Measurements from ENCODE around the gene MSANTD1.

MSANTD1 gene

DNA sequence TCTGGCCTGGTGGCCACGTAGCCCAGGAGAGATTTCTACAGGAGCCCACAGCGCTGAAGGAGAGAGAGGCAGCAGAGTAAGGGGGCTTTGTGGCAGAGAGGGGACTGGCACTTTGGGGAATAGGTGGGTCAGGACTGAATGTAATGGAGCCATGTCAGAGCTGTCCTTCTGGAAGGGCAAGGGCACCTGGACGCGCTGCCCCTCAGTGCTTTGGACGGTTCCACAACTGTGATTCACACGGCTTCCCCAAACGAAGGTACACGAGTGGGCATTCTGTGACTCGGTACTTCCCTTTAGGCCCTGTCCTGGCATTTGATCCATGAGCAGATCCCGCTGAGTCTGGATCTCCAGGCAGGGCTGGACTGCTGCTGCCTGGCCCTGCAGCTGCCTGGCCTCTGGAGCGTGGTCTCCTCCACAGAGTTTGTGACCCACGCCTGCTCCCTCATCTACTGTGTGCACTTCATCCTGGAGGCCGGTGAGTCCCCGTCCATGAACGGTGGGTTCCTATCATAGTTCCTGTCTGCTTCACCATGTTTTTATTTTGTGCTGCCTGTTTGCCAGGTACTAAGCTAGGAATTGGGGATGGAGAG, 35.2 kb upstream of the MSANTD1 start:
- no peaks in the 10 kb centered on the region for H3F3A ChIP-seq (ENCODE audit: insufficient read depth, low read length)
- no peaks in the 10 kb centered on the region for H3K9me3 ChIP-seq (ENCODE audit: low read length)
- H2AFZ ChIP-seq (ENCODE audit: low read length), result no peak overlapping the region
- H3K4me3 ChIP-seq (ENCODE audit: low read depth, low read length, poor library complexity, severe bottlenecking), result no peak overlapping the region
- no peak overlapping the region for H3K4me2 ChIP-seq (ENCODE audit: low read length)
- H3K9ac ChIP-seq (ENCODE audit: low read length), result no peak overlapping the region
- H3K79me2 ChIP-seq (ENCODE audit: insufficient read depth, low read length), result no peaks in the 10 kb centered on the region
- TF ChIP-seq, protein P1, sequence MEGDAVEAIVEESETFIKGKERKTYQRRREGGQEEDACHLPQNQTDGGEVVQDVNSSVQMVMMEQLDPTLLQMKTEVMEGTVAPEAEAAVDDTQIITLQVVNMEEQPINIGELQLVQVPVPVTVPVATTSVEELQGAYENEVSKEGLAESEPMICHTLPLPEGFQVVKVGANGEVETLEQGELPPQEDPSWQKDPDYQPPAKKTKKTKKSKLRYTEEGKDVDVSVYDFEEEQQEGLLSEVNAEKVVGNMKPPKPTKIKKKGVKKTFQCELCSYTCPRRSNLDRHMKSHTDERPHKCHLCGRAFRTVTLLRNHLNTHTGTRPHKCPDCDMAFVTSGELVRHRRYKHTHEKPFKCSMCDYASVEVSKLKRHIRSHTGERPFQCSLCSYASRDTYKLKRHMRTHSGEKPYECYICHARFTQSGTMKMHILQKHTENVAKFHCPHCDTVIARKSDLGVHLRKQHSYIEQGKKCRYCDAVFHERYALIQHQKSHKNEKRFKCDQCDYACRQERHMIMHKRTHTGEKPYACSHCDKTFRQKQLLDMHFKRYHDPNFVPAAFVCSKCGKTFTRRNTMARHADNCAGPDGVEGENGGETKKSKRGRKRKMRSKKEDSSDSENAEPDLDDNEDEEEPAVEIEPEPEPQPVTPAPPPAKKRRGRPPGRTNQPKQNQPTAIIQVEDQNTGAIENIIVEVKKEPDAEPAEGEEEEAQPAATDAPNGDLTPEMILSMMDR (IDR thresholded peaks at IDR 0.05; ENCODE audit: low read length), result no peak
- peaks cover 29% of the 10 kb centered on the region for H3K36me3 ChIP-seq (ENCODE audit: insufficient read depth, low read length)
- no peaks in the 10 kb centered on the region for H3K4me1 ChIP-seq (ENCODE audit: insufficient read depth, low read length, severe bottlenecking)
- no peak overlapping the region for H3K27ac ChIP-seq (ENCODE audit: low read depth, low read length, poor library complexity, severe bottlenecking)
- H3K9me2 ChIP-seq (ENCODE audit: low read depth, low read length), result no peaks in the 10 kb centered on the region
- H4K20me1 ChIP-seq (ENCODE audit: insufficient read depth, low read length), result no peaks in the 10 kb centered on the region
- no peaks in the 10 kb centered on the region for H3K27me3 ChIP-seq (ENCODE audit: insufficient read depth, low read length)

DNA sequence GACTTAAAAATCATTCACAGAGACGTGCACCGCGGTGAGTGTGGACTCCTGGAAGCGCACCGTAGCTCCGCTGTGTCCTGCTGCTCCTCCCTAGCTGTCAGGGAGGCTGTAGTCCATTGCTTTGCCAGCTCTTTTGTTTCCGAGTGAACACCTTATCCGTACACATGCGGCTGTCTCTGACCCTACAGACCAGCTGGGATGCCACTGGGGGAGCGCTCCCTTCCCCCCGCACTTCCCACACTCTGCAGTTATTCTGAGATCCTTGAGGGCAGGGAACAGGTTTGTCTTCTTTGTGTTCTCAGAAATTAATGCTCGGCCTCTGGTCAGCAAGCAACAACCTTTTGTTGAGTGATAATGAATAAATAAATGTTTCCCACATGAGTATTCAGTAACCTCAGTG, 33.7 kb upstream of the MSANTD1 start:
- no peaks in the 10 kb centered on the region for H3K9me2 ChIP-seq (ENCODE audit: low read depth, low read length)
- no peak overlapping the region for H3K4me3 ChIP-seq (ENCODE audit: low read depth, low read length, poor library complexity, severe bottlenecking)
- H4K20me1 ChIP-seq (ENCODE audit: insufficient read depth, low read length), result no peaks in the 10 kb centered on the region
- H3K9me3 ChIP-seq (ENCODE audit: low read length), result no peaks in the 10 kb centered on the region
- peaks cover 25% of the 10 kb centered on the region for H3K36me3 ChIP-seq (ENCODE audit: insufficient read depth, low read length)
- H3K79me2 ChIP-seq (ENCODE audit: insufficient read depth, low read length), result no peaks in the 10 kb centered on the region
- no peaks in the 10 kb centered on the region for H3K4me1 ChIP-seq (ENCODE audit: insufficient read depth, low read length, severe bottlenecking)
- H3K9ac ChIP-seq (ENCODE audit: low read length), result no peak overlapping the region
- H3F3A ChIP-seq (ENCODE audit: insufficient read depth, low read length), result no peaks in the 10 kb centered on the region
- H3K27ac ChIP-seq (ENCODE audit: low read depth, low read length, poor library complexity, severe bottlenecking), result no peak overlapping the region
- no peak overlapping the region for H2AFZ ChIP-seq (ENCODE audit: low read length)
- no peak overlapping the region for H3K4me2 ChIP-seq (ENCODE audit: low read length)
- no peaks in the 10 kb centered on the region for H3K27me3 ChIP-seq (ENCODE audit: insufficient read depth, low read length)
- TF ChIP-seq, protein P1 (IDR thresholded peaks at IDR 0.05; ENCODE audit: low read length), result no peak
- no peak for TF ChIP-seq EZH2 (IDR thresholded peaks at IDR 0.05; ENCODE audit: borderline replicate concordance, low read length)

DNA sequence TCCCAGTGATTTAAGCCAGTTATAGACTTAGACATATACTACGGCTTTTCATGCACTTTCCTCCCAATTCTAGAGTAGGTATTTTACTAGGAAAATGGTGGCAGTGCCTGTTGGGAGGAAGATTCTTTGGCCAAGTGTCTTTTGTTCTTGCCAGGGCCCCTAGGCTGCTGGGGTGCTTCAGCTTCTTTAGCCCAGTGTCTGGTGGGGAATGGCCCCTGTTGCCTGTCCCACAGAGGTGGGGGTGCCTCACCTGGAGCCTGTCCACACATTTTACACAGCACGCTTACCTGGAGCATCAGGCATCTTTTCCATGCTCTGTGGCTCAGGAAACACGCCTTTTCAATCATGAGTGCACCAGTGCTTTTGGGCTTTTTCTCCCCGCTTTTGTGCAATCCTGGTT, 33.2 kb upstream of the MSANTD1 start:
- no peak overlapping the region for H3K4me2 ChIP-seq (ENCODE audit: low read length)
- H4K20me1 ChIP-seq (ENCODE audit: insufficient read depth, low read length), result no peaks in the 10 kb centered on the region
- H3K4me1 ChIP-seq (ENCODE audit: insufficient read depth, low read length, severe bottlenecking), result no peaks in the 10 kb centered on the region
- no peaks in the 10 kb centered on the region for H3K27me3 ChIP-seq (ENCODE audit: insufficient read depth, low read length)
- no peak overlapping the region for H2AFZ ChIP-seq (ENCODE audit: low read length)
- no peak overlapping the region for H3K4me3 ChIP-seq (ENCODE audit: low read depth, low read length, poor library complexity, severe bottlenecking)
- H3F3A ChIP-seq (ENCODE audit: insufficient read depth, low read length), result no peaks in the 10 kb centered on the region
- H3K9me3 ChIP-seq (ENCODE audit: low read length), result no peaks in the 10 kb centered on the region
- H3K9ac ChIP-seq (ENCODE audit: low read length), result no peak overlapping the region
- no peak for TF ChIP-seq EZH2 (IDR thresholded peaks at IDR 0.05; ENCODE audit: borderline replicate concordance, low read length)
- TF ChIP-seq, protein P1 (IDR thresholded peaks at IDR 0.05; ENCODE audit: low read length), result no peak
- H3K27ac ChIP-seq (ENCODE audit: low read depth, low read length, poor library complexity, severe bottlenecking), result no peak overlapping the region
- H3K79me2 ChIP-seq (ENCODE audit: insufficient read depth, low read length), result no peaks in the 10 kb centered on the region
- no peaks in the 10 kb centered on the region for H3K9me2 ChIP-seq (ENCODE audit: low read depth, low read length)
- peaks cover 25% of the 10 kb centered on the region for H3K36me3 ChIP-seq (ENCODE audit: insufficient read depth, low read length)
